ENCODE results near the gene PSMF1.
"Not testable (repeated sequence)": the region's sequence is repeated elsewhere in the genome, so short reads cannot be mapped to it uniquely, and the experiment has no call there.

Gene PSMF1

DNA sequence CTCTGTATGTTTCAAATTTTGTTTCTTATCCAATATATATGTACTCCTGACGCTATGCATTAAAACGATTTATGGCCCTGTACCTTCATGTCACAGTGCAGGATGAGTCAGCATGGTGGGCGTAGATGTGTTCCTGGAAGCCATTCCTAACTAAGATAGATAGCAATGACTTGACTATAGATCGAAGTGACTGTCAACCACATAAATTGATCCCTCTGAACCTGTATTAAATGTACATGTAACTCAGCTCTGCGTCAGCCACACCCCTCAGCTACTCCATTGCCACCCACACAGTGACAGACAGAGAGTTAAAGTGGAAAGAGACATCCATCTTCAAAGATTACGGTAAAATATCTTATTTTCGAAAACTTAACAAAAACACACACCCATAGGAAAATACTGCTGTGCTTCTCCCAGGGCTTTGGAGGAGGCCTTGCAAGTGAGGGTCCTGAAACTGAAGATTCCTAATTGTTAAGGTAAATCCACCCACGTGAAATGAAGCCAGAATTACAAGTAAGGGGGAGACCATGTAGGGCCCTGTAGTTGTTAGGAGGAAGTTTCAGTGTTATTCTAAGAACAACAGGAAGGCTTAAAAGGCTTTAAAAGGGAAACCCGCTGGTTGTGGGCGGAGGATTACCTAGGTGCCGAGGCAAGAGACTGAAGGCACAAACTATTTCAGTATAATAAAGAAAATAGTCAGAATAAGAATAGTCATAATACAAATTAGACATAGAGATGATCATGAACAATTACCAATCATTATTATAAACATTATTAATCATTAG is 97.2 kb downstream of the PSMF1 start:
- TF ChIP-seq, protein P1, sequence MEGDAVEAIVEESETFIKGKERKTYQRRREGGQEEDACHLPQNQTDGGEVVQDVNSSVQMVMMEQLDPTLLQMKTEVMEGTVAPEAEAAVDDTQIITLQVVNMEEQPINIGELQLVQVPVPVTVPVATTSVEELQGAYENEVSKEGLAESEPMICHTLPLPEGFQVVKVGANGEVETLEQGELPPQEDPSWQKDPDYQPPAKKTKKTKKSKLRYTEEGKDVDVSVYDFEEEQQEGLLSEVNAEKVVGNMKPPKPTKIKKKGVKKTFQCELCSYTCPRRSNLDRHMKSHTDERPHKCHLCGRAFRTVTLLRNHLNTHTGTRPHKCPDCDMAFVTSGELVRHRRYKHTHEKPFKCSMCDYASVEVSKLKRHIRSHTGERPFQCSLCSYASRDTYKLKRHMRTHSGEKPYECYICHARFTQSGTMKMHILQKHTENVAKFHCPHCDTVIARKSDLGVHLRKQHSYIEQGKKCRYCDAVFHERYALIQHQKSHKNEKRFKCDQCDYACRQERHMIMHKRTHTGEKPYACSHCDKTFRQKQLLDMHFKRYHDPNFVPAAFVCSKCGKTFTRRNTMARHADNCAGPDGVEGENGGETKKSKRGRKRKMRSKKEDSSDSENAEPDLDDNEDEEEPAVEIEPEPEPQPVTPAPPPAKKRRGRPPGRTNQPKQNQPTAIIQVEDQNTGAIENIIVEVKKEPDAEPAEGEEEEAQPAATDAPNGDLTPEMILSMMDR (conservative IDR thresholded peaks at IDR 0.05): no peak
- no peak overlapping the region for H3K27ac ChIP-seq

GRCh38 chr20:1216527-1217427 is 98.4 kb downstream of the PSMF1 start:
- TF ChIP-seq, protein P1 (conservative IDR thresholded peaks at IDR 0.05): peak; percentile 35
- not testable (repeated sequence) for H3K27ac ChIP-seq
